ENCODE measurements around the gene GSPT2.

The GSPT2 gene

GRCh38 chrX:51795136-51795535, 51.9 kb downstream of the GSPT2 start:
- no peak for TF ChIP-seq CTCF (conservative IDR thresholded peaks at IDR 0.05; ENCODE audit: low read length)
- no peak for TF ChIP-seq EZH2phosphoT487 (IDR thresholded peaks at IDR 0.05; ENCODE audit: borderline replicate concordance)
- Histone ChIP-seq H2AFZ (ENCODE audit: low read length) (no peak overlapping the region), H3K4me1 (ENCODE audit: insufficient read depth, low read length, poor library complexity, severe bottlenecking) (no peaks in the 10 kb centered on the region), H3K27me3 (ENCODE audit: insufficient read depth, low read length, poor library complexity, severe bottlenecking) (peaks cover 5% of the 10 kb centered on the region), H3K9ac (ENCODE audit: low read depth, low read length, poor library complexity, severe bottlenecking) (no peak overlapping the region), H3K36me3 (ENCODE audit: insufficient read depth, low read length) (no peaks in the 10 kb centered on the region), H3K4me2 (ENCODE audit: low read depth, low read length, poor library complexity, severe bottlenecking) (no peak overlapping the region), H3F3A (ENCODE audit: low read depth) (no peaks in the 10 kb centered on the region), H3K4me3 (ENCODE audit: low read length, poor library complexity, severe bottlenecking) (no peak overlapping the region), H3K79me2 (ENCODE audit: insufficient read depth, low read length) (no peaks in the 10 kb centered on the region), H3K9me2 (replicated peaks; ENCODE audit: low read depth, low read length) (no peaks in the 10 kb centered on the region), H3K9me3 (ENCODE audit: insufficient read depth, low read depth, low read length) (no peaks in the 10 kb centered on the region), H4K20me1 (ENCODE audit: insufficient read depth, low read length, poor library complexity, severe bottlenecking) (no peaks in the 10 kb centered on the region)

All from Loucy (cell line).